ENCODE data around the gene SPAG6. TPM values are rescaled to one million over a fixed set of nuclear protein-coding genes. Genes with fewer than 3 reads are reported as not detected.

The SPAG6 gene
- total RNA-seq, 1 experiment from 2014 or later = not detected

- H3K4me1 Mint-ChIP-seq (ENCODE audit: low read depth, unreplicated experiment) = peaks cover 8% of the 10 kb centered on the region
- H3K27ac Mint-ChIP-seq (ENCODE audit: unreplicated experiment) = no peak overlapping the region
- H3K27me3 Mint-ChIP-seq (ENCODE audit: unreplicated experiment) = peaks cover 19% of the 10 kb centered on the region
- CTCF ChIA-PET = no interaction called here
- DNase-seq = no peak
- BruUV-seq (replicated peaks) = no TSS peak
- no peak overlapping the region for H3K4me3 Mint-ChIP-seq (ENCODE audit: low read depth, unreplicated experiment)
- peaks cover 49% of the 10 kb centered on the region for H3K36me3 Mint-ChIP-seq (ENCODE audit: insufficient read depth, unreplicated experiment)
- TF ChIP-seq CTCF (IDR thresholded peaks at IDR 0.05; ENCODE audit: unreplicated experiment) = no peak
- H3K9me3 Mint-ChIP-seq (ENCODE audit: low read depth, unreplicated experiment) = no peaks in the 10 kb centered on the region
- intact Hi-C loops (cut with micrococcal nuclease; ENCODE audit: unreplicated experiment) = loop anchor here (5.0 kb wide), 2 partner anchors 91 to 316 kb away; partner anchors contain the start of gene DNAJC1
Observed at GRCh38 chr10:22318772-22319171, 26.5 kb upstream of the SPAG6 start.

- H3K27me3 Mint-ChIP-seq (ENCODE audit: unreplicated experiment) = peaks cover 27% of the 10 kb centered on the region
- CTCF ChIA-PET = no interaction called here
- no peak for TF ChIP-seq CTCF (IDR thresholded peaks at IDR 0.05; ENCODE audit: unreplicated experiment)
- BruUV-seq (replicated peaks) = no TSS peak
- H3K36me3 Mint-ChIP-seq (ENCODE audit: insufficient read depth, unreplicated experiment) = peaks cover 51% of the 10 kb centered on the region
- no peak for DNase-seq
- H3K4me3 Mint-ChIP-seq (ENCODE audit: low read depth, unreplicated experiment) = peak overlapping the region; percentile 81
- intact Hi-C loops (cut with micrococcal nuclease; ENCODE audit: unreplicated experiment) = loop anchor here (5.0 kb wide), 2 partner anchors 92 to 317 kb away; partner anchors contain the start of gene DNAJC1
- H3K4me1 Mint-ChIP-seq (ENCODE audit: low read depth, unreplicated experiment) = peaks cover 9% of the 10 kb centered on the region
- no peaks in the 10 kb centered on the region for H3K9me3 Mint-ChIP-seq (ENCODE audit: low read depth, unreplicated experiment)
- H3K27ac Mint-ChIP-seq (ENCODE audit: unreplicated experiment) = no peak overlapping the region
Observed at GRCh38 chr10:22319547-22319979, 25.7 kb upstream of the SPAG6 start.

GRCh38 chr10:22319980-22320558 lies 25.2 kb upstream of the SPAG6 start:
- no peak for DNase-seq
- CTCF ChIA-PET = no interaction called here
- Mint-ChIP-seq H3K36me3 (ENCODE audit: insufficient read depth, unreplicated experiment) (peaks cover 56% of the 10 kb centered on the region), H3K27ac (ENCODE audit: unreplicated experiment) (peak overlapping the region; percentile 89), H3K9me3 (ENCODE audit: low read depth, unreplicated experiment) (no peaks in the 10 kb centered on the region), H3K4me1 (ENCODE audit: low read depth, unreplicated experiment) (peaks cover 14% of the 10 kb centered on the region), H3K27me3 (ENCODE audit: unreplicated experiment) (peaks cover 32% of the 10 kb centered on the region), H3K4me3 (ENCODE audit: low read depth, unreplicated experiment) (peak overlapping the region; percentile 81)
- BruUV-seq (replicated peaks) = no TSS peak
- TF ChIP-seq CTCF (IDR thresholded peaks at IDR 0.05; ENCODE audit: unreplicated experiment) = no peak
- intact Hi-C loops (cut with micrococcal nuclease; ENCODE audit: unreplicated experiment) = loop anchor here (5.0 kb wide), 3 partner anchors 93 to 318 kb away; partner anchors contain the start of gene DNAJC1

- DNase-seq = peak; percentile 65
- intact Hi-C loops (cut with micrococcal nuclease; ENCODE audit: unreplicated experiment) = loop anchor here (5.0 kb wide), 1 partner anchor 237 kb away; no protein-coding TSS in a partner anchor
- Mint-ChIP-seq H3K9me3 (ENCODE audit: low read depth, unreplicated experiment) (no peaks in the 10 kb centered on the region), H3K4me1 (ENCODE audit: low read depth, unreplicated experiment) (peaks cover 16% of the 10 kb centered on the region), H3K4me3 (ENCODE audit: low read depth, unreplicated experiment) (peak within 1 kb of the TSS; percentile 81), H3K36me3 (ENCODE audit: insufficient read depth, unreplicated experiment) (peaks cover 57% of the 10 kb centered on the region), H3K27me3 (ENCODE audit: unreplicated experiment) (peaks cover 36% of the 10 kb centered on the region), H3K27ac (ENCODE audit: unreplicated experiment) (peak within 1 kb of the TSS; percentile 89)
- no TSS peak for BruUV-seq (replicated peaks)
- TF ChIP-seq CTCF (IDR thresholded peaks at IDR 0.05; ENCODE audit: unreplicated experiment) = no peak
- CTCF ChIA-PET = no interaction called here
Observed at GRCh38 chr10:22320591-22321155, 24.6 kb upstream of the SPAG6 start, which contains the start of gene BMI1. TSS of gene BMI1 (plus strand) at chr10:22321099. CDS start at chr10:22326450, 5,351 bp downstream.

Measured in Calu3 (cell line).